Activated CD4-positive, alpha-beta T cell treated with anti-CD3 and anti-CD28 coated beads for 36 hours (primary cell): ENCODE results near the gene ASCC3. TPM values are rescaled to one million over a fixed set of nuclear protein-coding genes. Genes with fewer than 3 reads are reported as not detected.

Experiments used
- ATAC-seq: fragments of 200-7000 bp; cut with Tn5 transposase; one replicate; pipeline ENCODE4 v1.10.0; 2021; ENCODE audit warnings: mild to moderate bottlenecking, moderate library complexity
- CTCF ChIA-PET: fragments of 350-600 bp; sonication (Branson Sonifier 250); formaldehyde crosslinking; loops from one replicate; lab custom pipeline; 2021; ENCODE audit warnings: antibody characterized with exemption; lab: Charles Lee
- POLR2A ChIA-PET: fragments of 350-600 bp; sonication (Branson Sonifier 250); formaldehyde crosslinking; loops from one replicate; lab custom pipeline; 2021; ENCODE audit warnings: antibody characterized with exemption, inconsistent platforms; lab: Charles Lee
- DNase-seq: peaks from one replicate; pipeline ENCODE4 v3.0.0-alpha.2; 2020
- H3K27ac Mint-ChIP-seq: one replicate; pipeline ENCODE4 v1.8.0; 2021; ENCODE audit warnings: mixed read lengths
- H3K27me3 Mint-ChIP-seq: one replicate; pipeline ENCODE4 v1.8.0; 2021; ENCODE audit warnings: mixed read lengths
- H3K36me3 Mint-ChIP-seq: one replicate; pipeline ENCODE4 v1.8.0; 2021; ENCODE audit warnings: low read depth, mixed read lengths
- H3K4me1 Mint-ChIP-seq: one replicate; pipeline ENCODE4 v1.8.0; 2021; ENCODE audit warnings: mixed read lengths
- H3K4me3 Mint-ChIP-seq: one replicate; pipeline ENCODE4 v1.8.0; 2021; ENCODE audit warnings: mild to moderate bottlenecking, moderate library complexity, mixed read lengths
- H3K9me3 Mint-ChIP-seq: one replicate; pipeline ENCODE4 v1.8.0; 2021; ENCODE audit warnings: low read depth, mixed read lengths
- intact Hi-C, 2 experiments: fragments of 100-400 bp; cut with DNase I in 1 of 2; cut with micrococcal nuclease in 1 of 2; formaldehyde crosslinking; loops; one replicate each; pipeline versions ENCODE4 v1.14.2 to v1.15.1; 2022 to 2024; cut with DNase I, micrococcal nuclease
- total RNA-seq, 2 experiments: library from RNA; stranded (reverse); gene quantifications; one replicate each; pipeline ENCODE4 v1.2.3, GENCODE V29; 2021

The ASCC3 gene
- total RNA-seq, 2 experiments from 2014 or later = 50.3 to 53.4 TPM

DNA sequence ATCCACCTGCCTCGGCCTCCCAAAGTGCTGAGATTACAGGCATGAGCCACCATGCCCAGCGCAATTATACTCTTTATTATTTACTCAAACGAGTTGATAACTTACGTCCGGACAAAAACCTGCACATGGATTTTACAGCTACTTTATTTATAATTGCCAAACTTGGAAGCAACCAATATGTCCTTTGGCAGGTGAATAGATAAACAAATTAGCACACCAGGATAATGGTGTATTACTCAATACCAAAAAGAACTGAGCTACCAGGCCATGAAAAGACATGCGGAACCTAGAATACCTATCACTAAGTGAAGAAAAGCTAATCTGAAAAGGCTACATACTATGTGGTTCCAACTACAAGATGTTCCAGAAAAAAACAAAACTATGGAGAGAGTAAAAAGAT, 168.1 kb downstream of the ASCC3 start:
- Mint-ChIP-seq H3K9me3 (no peaks in the 10 kb centered on the region), H3K4me1 (no peaks in the 10 kb centered on the region), H3K36me3 (peaks cover 23% of the 10 kb centered on the region), H3K27ac (no peak overlapping the region), H3K4me3 (no peak overlapping the region), H3K27me3 (no peaks in the 10 kb centered on the region)
- no peak for DNase-seq
- ChIA-PET POLR2A (no interaction called here), CTCF (interaction anchor here (0.5 kb wide), 1 partner anchor 9 kb away, joined by 3 read pairs; no protein-coding TSS in a partner anchor)
- intact Hi-C loops = no loop called here
- ATAC-seq = no peak

DNA sequence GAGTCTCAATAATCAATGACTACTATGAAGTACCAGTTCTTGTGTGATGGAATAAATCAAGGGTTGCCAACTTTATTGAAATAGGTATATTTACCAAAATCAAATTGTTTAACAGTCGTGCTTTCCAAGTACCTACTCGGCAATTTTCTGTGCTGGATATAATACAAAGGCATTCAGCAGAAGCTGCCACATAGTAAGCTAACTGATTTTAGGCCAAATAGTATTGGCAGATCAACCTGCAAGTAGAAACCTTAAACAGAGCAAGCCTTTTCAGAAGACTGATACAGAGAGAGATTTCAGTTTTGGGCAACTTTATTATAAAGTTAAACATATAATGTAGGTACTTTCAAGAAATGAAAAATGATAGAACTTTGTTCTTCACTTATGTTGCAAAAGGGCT, 174.6 kb downstream of the ASCC3 start:
- H3K36me3 Mint-ChIP-seq = peaks cover 36% of the 10 kb centered on the region
- ATAC-seq (no peak), DNase-seq (no peak)
- H3K4me3 Mint-ChIP-seq = no peak overlapping the region
- ChIA-PET CTCF (no interaction called here), POLR2A (no interaction called here)
- H3K27ac Mint-ChIP-seq = no peak overlapping the region
- H3K4me1 Mint-ChIP-seq = peaks cover 11% of the 10 kb centered on the region
- no peaks in the 10 kb centered on the region for H3K27me3 Mint-ChIP-seq
- H3K9me3 Mint-ChIP-seq = peaks cover 6% of the 10 kb centered on the region
- intact Hi-C loops = no loop called here

DNA sequence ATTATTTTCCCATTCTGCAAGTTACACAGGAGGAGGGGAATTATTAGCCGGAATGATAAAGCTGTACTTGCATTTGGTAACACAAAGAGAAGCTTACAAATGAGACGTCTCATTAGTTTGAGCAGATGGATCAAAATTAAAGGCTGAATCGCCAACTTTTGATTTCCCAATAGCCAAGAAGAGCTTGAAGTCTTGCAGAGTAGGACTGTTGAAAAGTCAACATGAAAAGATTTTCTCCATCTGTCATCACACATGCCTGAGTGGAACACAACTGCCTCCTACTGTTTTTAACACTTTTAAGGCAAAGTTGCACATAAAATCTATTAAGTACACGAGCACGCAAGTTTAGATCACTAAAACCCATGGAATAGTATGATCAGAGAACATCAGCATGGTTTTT, 176.2 kb downstream of the ASCC3 start:
- Mint-ChIP-seq H3K9me3 (peaks cover 10% of the 10 kb centered on the region), H3K27me3 (no peaks in the 10 kb centered on the region), H3K36me3 (peaks cover 47% of the 10 kb centered on the region), H3K27ac (no peak overlapping the region), H3K4me1 (peaks cover 14% of the 10 kb centered on the region), H3K4me3 (no peak overlapping the region)
- ChIA-PET POLR2A (no interaction called here), CTCF (no interaction called here)
- ATAC-seq (no peak), DNase-seq (no peak)
- intact Hi-C loops = no loop called here

DNA sequence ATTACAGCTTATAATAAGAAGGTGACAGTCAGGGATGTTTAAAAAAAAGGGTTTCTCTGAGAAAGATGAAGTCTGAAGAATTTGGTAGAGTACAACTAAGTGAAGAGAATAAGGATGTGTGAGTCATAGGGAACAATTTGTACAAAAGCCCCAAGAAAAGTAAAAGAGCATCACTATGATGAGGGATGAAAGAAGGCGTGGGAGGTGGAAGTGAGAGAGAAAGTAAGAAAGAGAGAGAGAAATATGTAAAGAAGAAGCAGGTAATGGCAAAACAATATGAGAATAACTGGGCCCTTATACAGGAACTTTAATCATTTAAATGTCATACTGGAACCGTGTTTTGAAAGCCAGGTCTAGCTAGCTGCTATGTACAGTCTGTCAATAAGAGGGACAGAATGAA, 179.4 kb downstream of the ASCC3 start:
- peak overlapping the region; percentile 57 for H3K27ac Mint-ChIP-seq
- intact Hi-C loops = no loop called here
- H3K36me3 Mint-ChIP-seq = peaks cover 48% of the 10 kb centered on the region
- POLR2A ChIA-PET = no interaction called here
- H3K4me3 Mint-ChIP-seq = no peak overlapping the region
- H3K4me1 Mint-ChIP-seq = peaks cover 17% of the 10 kb centered on the region
- H3K27me3 Mint-ChIP-seq = no peaks in the 10 kb centered on the region
- DNase-seq (peak; percentile 9), ATAC-seq (peak; percentile 78)
- H3K9me3 Mint-ChIP-seq = peaks cover 16% of the 10 kb centered on the region
- CTCF ChIA-PET = interaction anchor here (1.4 to 1.6 kb wide), 2 partner anchors 18 to 20 kb away, joined by 4 read pairs; no protein-coding TSS in a partner anchor

DNA sequence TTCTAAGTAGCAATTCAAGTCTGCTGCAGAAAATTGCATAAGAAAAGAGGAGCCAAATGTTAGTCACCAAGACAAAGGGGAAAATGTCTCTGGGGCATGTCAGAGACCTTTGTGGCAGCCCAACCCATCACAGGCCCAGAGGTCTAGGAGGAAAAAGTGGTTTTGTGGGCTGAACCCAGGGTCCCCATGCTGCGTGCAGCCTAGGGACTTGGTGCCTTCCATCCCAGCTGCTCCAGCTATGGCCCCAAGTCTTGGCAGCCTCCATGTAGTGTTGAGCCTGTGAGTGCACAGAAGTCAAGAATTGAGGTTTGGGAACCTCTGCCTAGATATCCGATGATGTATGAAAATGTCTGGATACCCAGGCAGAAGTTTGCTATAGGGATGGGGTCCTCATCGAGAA, 181.1 kb downstream of the ASCC3 start:
- DNase-seq (no peak), ATAC-seq (no peak)
- H3K4me3 Mint-ChIP-seq = no peak overlapping the region
- H3K27me3 Mint-ChIP-seq = no peaks in the 10 kb centered on the region
- no peak overlapping the region for H3K27ac Mint-ChIP-seq
- H3K9me3 Mint-ChIP-seq = peaks cover 16% of the 10 kb centered on the region
- CTCF ChIA-PET = no interaction called here
- peaks cover 44% of the 10 kb centered on the region for H3K36me3 Mint-ChIP-seq
- peaks cover 17% of the 10 kb centered on the region for H3K4me1 Mint-ChIP-seq
- POLR2A ChIA-PET = no interaction called here
- intact Hi-C loops = no loop called here

GRCh38 chr6:100695445-100695844, 185.7 kb downstream of the ASCC3 start:
- DNase-seq (no peak), ATAC-seq (no peak)
- intact Hi-C loops = no loop called here
- peaks cover 3% of the 10 kb centered on the region for H3K4me1 Mint-ChIP-seq
- no peak overlapping the region for H3K27ac Mint-ChIP-seq
- POLR2A ChIA-PET = no interaction called here
- peaks cover 15% of the 10 kb centered on the region for H3K36me3 Mint-ChIP-seq
- H3K9me3 Mint-ChIP-seq = peaks cover 6% of the 10 kb centered on the region
- H3K27me3 Mint-ChIP-seq = no peaks in the 10 kb centered on the region
- CTCF ChIA-PET = no interaction called here
- no peak overlapping the region for H3K4me3 Mint-ChIP-seq

DNA sequence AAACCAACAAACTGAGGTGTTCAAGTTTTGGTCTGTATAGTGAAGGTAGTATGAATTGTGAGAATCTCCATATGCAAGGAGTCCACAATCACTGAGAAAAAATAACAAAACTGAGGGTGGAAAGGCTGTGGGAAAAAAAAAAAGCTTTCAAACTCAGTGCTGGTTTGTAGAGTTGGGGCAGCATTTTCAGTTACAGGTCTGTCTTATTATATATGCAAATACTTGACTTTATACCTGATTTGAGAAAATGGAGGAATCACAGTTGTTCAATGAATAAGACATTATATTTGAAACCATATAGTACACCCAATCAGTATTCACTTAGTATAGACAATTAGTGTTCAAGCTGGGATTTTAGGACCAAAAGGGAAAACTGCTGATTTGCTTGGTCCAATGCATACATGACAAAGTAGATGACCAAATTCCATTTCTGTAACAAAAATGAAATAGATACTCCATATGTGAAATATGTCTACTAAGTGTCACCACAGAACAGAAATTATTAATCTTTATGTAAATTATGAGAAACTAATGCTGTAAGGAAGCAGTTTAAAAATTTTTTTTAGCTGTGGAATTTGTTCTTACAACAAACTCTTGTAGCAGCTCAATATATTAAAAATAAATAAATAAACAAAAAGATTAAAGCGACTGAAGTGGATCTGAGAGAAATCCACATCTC, 187.7 kb downstream of the ASCC3 start:
- ATAC-seq = no peak
- CTCF ChIA-PET = no interaction called here

GRCh38 chr6:100691972-100692371, 189.2 kb downstream of the ASCC3 start:
- H3K27me3 Mint-ChIP-seq = no peaks in the 10 kb centered on the region
- H3K4me1 Mint-ChIP-seq = no peaks in the 10 kb centered on the region
- peaks cover 3% of the 10 kb centered on the region for H3K36me3 Mint-ChIP-seq
- H3K4me3 Mint-ChIP-seq = no peak overlapping the region
- ATAC-seq = no peak
- ChIA-PET CTCF (no interaction called here), POLR2A (no interaction called here)
- no peaks in the 10 kb centered on the region for H3K9me3 Mint-ChIP-seq
- no peak overlapping the region for H3K27ac Mint-ChIP-seq
- intact Hi-C loops = no loop called here
- no peak for DNase-seq

More for the DNA sequence above, 187.7 kb downstream of the ASCC3 start:
- POLR2A ChIA-PET = no interaction called here
- H3K36me3 Mint-ChIP-seq = peaks cover 2% of the 10 kb centered on the region
- H3K9me3 Mint-ChIP-seq = no peaks in the 10 kb centered on the region
- H3K4me1 Mint-ChIP-seq = no peaks in the 10 kb centered on the region
- no peaks in the 10 kb centered on the region for H3K27me3 Mint-ChIP-seq
- DNase-seq = no peak
- no peak overlapping the region for H3K27ac Mint-ChIP-seq
- H3K4me3 Mint-ChIP-seq = no peak overlapping the region
- intact Hi-C loops = no loop called here

- CTCF ChIA-PET = interaction anchor here (1.3 kb wide), 1 partner anchor 34 kb away, joined by 3 read pairs; no protein-coding TSS in a partner anchor
- intact Hi-C loops = no loop called here
- no peak for ATAC-seq
- H3K27ac Mint-ChIP-seq = no peak overlapping the region
- H3K36me3 Mint-ChIP-seq = peaks cover 3% of the 10 kb centered on the region
- no peaks in the 10 kb centered on the region for H3K27me3 Mint-ChIP-seq
- no peak overlapping the region for H3K4me3 Mint-ChIP-seq
- H3K4me1 Mint-ChIP-seq = no peaks in the 10 kb centered on the region
- H3K9me3 Mint-ChIP-seq = no peaks in the 10 kb centered on the region
- POLR2A ChIA-PET = no interaction called here
- no peak for DNase-seq
Observed at GRCh38 chr6:100686216-100686615, 194.9 kb downstream of the ASCC3 start.

DNA sequence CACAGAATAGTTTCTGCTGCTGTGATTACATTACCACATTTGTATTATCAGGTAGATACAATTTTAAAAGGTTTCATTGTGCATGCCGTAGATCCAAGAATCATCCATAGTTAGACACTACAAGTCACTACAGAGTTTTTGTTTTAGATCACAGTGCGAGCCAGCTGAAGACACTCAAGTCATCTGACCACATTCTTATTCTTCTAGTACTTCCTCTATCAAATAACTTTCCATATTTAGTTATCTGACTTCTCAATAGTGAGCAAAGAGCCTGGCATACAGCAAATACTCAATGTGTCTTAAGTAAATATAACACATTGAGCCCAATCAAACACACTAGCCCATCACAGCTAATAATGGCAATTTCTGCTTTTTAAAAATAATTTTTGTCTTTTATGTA, 195.4 kb downstream of the ASCC3 start:
- H3K9me3 Mint-ChIP-seq = no peaks in the 10 kb centered on the region
- POLR2A ChIA-PET = no interaction called here
- no peak overlapping the region for H3K27ac Mint-ChIP-seq
- intact Hi-C loops = no loop called here
- ATAC-seq = no peak
- DNase-seq = no peak
- H3K36me3 Mint-ChIP-seq = peaks cover 3% of the 10 kb centered on the region
- CTCF ChIA-PET = interaction anchor here (1.3 kb wide), 1 partner anchor 34 kb away, joined by 3 read pairs; no protein-coding TSS in a partner anchor
- no peaks in the 10 kb centered on the region for H3K4me1 Mint-ChIP-seq
- no peak overlapping the region for H3K4me3 Mint-ChIP-seq
- H3K27me3 Mint-ChIP-seq = no peaks in the 10 kb centered on the region

DNA sequence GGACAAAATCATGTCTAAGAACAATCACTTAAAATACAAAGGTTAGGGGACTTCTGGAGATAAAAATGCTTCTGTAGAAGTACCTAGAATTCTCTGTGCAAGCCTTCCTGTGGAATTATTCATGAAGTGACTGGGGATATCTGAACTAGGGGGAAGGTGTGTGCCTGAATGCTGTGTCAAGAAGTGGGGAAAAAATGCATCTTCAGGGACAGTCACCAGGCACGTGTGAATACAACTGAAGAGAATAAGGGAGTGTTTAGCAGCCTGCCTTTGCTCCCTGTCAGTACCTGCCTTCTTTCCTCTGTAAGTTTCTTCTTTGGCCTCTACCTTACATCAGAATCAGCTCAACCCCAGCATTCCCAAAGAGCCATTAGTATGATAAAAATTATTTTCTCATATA, 201.0 kb downstream of the ASCC3 start:
- ATAC-seq (no peak), DNase-seq (no peak)
- Mint-ChIP-seq H3K9me3 (no peaks in the 10 kb centered on the region), H3K4me1 (no peaks in the 10 kb centered on the region), H3K27me3 (no peaks in the 10 kb centered on the region), H3K36me3 (peaks cover 3% of the 10 kb centered on the region), H3K4me3 (no peak overlapping the region), H3K27ac (no peak overlapping the region)
- ChIA-PET CTCF (interaction anchor here (0.9 to 1.9 kb wide), 2 partner anchors 13 to 40 kb away, joined by 3 to 5 read pairs; no protein-coding TSS in a partner anchor), POLR2A (no interaction called here)
- intact Hi-C loops = no loop called here

- Mint-ChIP-seq H3K4me3 (no peak overlapping the region), H3K27me3 (no peaks in the 10 kb centered on the region), H3K9me3 (no peaks in the 10 kb centered on the region), H3K4me1 (no peaks in the 10 kb centered on the region), H3K27ac (no peak overlapping the region), H3K36me3 (peaks cover 3% of the 10 kb centered on the region)
- ATAC-seq (no peak), DNase-seq (no peak)
- ChIA-PET CTCF (interaction anchor here (1.0 to 1.2 kb wide), 3 partner anchors 11 to 42 kb away, joined by 4 to 5 read pairs (median 4); no protein-coding TSS in a partner anchor), POLR2A (no interaction called here)
- intact Hi-C loops = no loop called here
Observed at GRCh38 chr6:100678027-100678426, 203.1 kb downstream of the ASCC3 start.
